Measurements from ENCODE around the gene ZNF23.
A peak's percentile ranks its signal among the peaks of the same experiment; 100 is the strongest.

ZNF23 gene

GRCh38 chr16:71426069-71426879 is 35.8 kb downstream of the ZNF23 start:
- DNase-seq, result peak in 3 of 4 experiments; percentile 4 to 6 (median 5)

GRCh38 chr16:71425746-71426068 is 36.3 kb downstream of the ZNF23 start:
- no peak for DNase-seq

- DNase-seq, result no peak
These were observed 37.4 kb downstream of the ZNF23 start for GRCh38 chr16:71424626-71425025.

GRCh38 chr16:71423865-71424264 is 38.2 kb downstream of the ZNF23 start:
- no peak for DNase-seq

- DNase-seq, result no peak
These were observed 39.0 kb downstream of the ZNF23 start for GRCh38 chr16:71423016-71423415.

- peak; percentile 26 to 54 (median 38) for DNase-seq
These were observed 40.1 kb downstream of the ZNF23 start for GRCh38 chr16:71421911-71422310.

- DNase-seq, result no peak
These were observed 48.0 kb downstream of the ZNF23 start for GRCh38 chr16:71414038-71414437.

- DNase-seq, result no peak
These were observed 48.7 kb downstream of the ZNF23 start for GRCh38 chr16:71413341-71413740.

GRCh38 chr16:71412270-71413160 is 49.5 kb downstream of the ZNF23 start:
- DNase-seq, result peak; percentile 77 to 88 (median 86)

GRCh38 chr16:71410146-71410545 is 51.9 kb downstream of the ZNF23 start:
- no peak for DNase-seq

- no peak for DNase-seq
These were observed 52.9 kb downstream of the ZNF23 start for GRCh38 chr16:71409011-71409775.

GRCh38 chr16:71408536-71408935 is 53.5 kb downstream of the ZNF23 start:
- DNase-seq, result no peak

GRCh38 chr16:71407731-71408130 is 54.3 kb downstream of the ZNF23 start:
- DNase-seq, result no peak

- DNase-seq, result no peak
These were observed 55.3 kb downstream of the ZNF23 start for GRCh38 chr16:71406724-71407123.

GRCh38 chr16:71406316-71406715 is 55.7 kb downstream of the ZNF23 start:
- DNase-seq, result no peak

GRCh38 chr16:71404364-71404763 is 57.7 kb downstream of the ZNF23 start:
- DNase-seq, result no peak

- no peak for DNase-seq
These were observed 59.4 kb downstream of the ZNF23 start for GRCh38 chr16:71402674-71403073.

GRCh38 chr16:71402007-71402406 is 60.0 kb downstream of the ZNF23 start:
- no peak for DNase-seq

GRCh38 chr16:71399801-71400563 is 62.1 kb downstream of the ZNF23 start:
- DNase-seq, result no peak

Data from suppressor macrophage (primary cell).